Uterus (tissue), 2 donors: Measurements from ENCODE around the gene PLXNC1.

Experiments used
- POLR2A ChIP-seq, 2 donors: fragments of 450-650 bp; IDR thresholded peaks; one replicate each; pipeline ENCODE4 v1.6.1; 2016; ENCODE audit warnings: antibody characterized with exemption in 2 of 2, mild to moderate bottlenecking in 1 of 2, moderate library complexity in 1 of 2
- TF ChIP-seq, protein P1 (sequence below), 4 experiments: fragments of 200-600 bp in 2 of 4; fragments of 450-650 bp in 2 of 4; sonication (generic) in 2 of 4; IDR thresholded peaks; one replicate each; pipeline ENCODE4 v1.5.1; 2016 to 2019; ENCODE audit warnings: antibody characterized with exemption in 4 of 4, mild to moderate bottlenecking in 2 of 4, moderate library complexity in 1 of 4

- TF ChIP-seq, protein P1, sequence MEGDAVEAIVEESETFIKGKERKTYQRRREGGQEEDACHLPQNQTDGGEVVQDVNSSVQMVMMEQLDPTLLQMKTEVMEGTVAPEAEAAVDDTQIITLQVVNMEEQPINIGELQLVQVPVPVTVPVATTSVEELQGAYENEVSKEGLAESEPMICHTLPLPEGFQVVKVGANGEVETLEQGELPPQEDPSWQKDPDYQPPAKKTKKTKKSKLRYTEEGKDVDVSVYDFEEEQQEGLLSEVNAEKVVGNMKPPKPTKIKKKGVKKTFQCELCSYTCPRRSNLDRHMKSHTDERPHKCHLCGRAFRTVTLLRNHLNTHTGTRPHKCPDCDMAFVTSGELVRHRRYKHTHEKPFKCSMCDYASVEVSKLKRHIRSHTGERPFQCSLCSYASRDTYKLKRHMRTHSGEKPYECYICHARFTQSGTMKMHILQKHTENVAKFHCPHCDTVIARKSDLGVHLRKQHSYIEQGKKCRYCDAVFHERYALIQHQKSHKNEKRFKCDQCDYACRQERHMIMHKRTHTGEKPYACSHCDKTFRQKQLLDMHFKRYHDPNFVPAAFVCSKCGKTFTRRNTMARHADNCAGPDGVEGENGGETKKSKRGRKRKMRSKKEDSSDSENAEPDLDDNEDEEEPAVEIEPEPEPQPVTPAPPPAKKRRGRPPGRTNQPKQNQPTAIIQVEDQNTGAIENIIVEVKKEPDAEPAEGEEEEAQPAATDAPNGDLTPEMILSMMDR (IDR thresholded peaks at IDR 0.05), result no peak
- TF ChIP-seq POLR2A (IDR thresholded peaks at IDR 0.05), result no peak
These were observed 156.2 kb downstream of the PLXNC1 start for GRCh38 chr12:94304566-94305061.
